ENCODE measurements around the gene UQCR10. TPM values are rescaled to one million over a fixed set of nuclear protein-coding genes. Genes with fewer than 3 reads are reported as not detected.

Gene UQCR10
- total RNA-seq, 1 experiment from 2014 or later = 170 TPM

DNA sequence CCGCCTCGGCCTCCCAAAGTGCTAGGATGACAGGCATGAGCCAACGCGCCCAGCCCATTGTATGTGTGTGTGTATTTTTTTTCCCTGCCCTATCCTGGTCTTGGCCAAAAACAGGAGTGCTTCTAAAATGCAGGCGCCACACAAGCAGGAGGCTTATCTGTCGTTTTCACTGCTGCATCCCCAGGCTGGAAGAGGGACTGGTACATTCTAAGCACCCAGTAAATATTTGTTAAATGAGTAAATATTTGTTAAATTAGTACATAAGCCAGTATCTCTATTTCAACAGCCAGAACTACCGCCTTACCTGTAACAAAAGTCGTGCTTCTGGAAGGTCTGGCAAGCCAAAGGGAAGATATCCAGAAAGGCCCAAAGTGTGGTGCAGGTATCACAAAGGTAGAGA lies 46.0 kb downstream of the UQCR10 start:
- no peak for DNase-seq
- Histone ChIP-seq H3K4me3 (ENCODE audit: insufficient read depth, low read depth, low read length) (no peak overlapping the region), H3K27me3 (ENCODE audit: control insufficient read depth, insufficient read depth, low read length) (no peaks in the 10 kb centered on the region), H3K36me3 (replicated peaks; ENCODE audit: control insufficient read depth, insufficient read depth, low read length) (peaks cover 9% of the 10 kb centered on the region)

DNA sequence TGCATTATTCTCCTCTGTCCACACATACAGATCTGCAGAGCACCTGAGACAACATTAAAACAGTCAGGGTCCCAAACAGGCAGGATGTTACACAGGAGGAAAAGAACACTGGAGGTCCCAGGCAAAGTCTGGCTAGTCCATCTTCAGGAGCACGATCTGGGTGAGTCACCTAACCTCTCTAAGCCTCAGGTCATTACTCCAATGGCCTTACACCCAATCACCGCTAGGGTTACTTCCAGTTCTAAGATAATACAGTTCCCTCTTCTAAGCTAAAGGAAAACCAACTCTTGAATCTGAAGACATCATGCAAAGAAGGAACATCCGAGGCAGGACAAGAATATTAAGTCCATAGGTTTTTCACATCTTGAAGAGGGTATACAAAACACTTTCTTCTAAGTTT lies 46.4 kb downstream of the UQCR10 start:
- peak; percentile 56 for DNase-seq
- H3K36me3 ChIP-seq (replicated peaks; ENCODE audit: control insufficient read depth, insufficient read depth, low read length) = peaks cover 9% of the 10 kb centered on the region
- H3K27me3 ChIP-seq (ENCODE audit: control insufficient read depth, insufficient read depth, low read length) = no peaks in the 10 kb centered on the region
- no peak overlapping the region for H3K4me3 ChIP-seq (ENCODE audit: insufficient read depth, low read depth, low read length)

DNA sequence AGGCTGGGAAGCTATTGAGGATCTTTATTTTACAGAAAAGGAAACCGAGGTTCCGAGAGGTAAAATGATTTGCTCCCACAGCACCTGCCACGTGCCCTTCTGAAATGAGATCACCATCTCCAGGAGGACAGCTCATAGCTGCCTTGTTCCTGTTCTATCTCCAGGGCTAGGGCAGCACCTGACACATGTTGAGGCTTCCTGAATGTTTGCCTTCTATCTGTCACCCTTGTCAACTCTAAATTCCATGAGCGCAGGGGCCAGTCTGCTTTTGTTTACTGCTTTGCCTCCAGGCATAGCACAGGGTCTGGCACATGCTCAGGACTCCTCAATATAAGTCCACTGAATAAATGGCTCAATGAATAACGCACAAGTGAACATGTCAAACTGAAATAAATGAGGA lies 46.8 kb downstream of the UQCR10 start:
- Histone ChIP-seq H3K4me3 (ENCODE audit: insufficient read depth, low read depth, low read length) (no peak overlapping the region), H3K27me3 (ENCODE audit: control insufficient read depth, insufficient read depth, low read length) (no peaks in the 10 kb centered on the region), H3K36me3 (replicated peaks; ENCODE audit: control insufficient read depth, insufficient read depth, low read length) (peaks cover 11% of the 10 kb centered on the region)
- no peak for DNase-seq

GRCh38 chr22:29815580-29815979 lies 48.4 kb downstream of the UQCR10 start:
- no peak for DNase-seq
- Histone ChIP-seq H3K36me3 (replicated peaks; ENCODE audit: control insufficient read depth, insufficient read depth, low read length) (peaks cover 11% of the 10 kb centered on the region), H3K4me3 (ENCODE audit: insufficient read depth, low read depth, low read length) (no peak overlapping the region), H3K27me3 (ENCODE audit: control insufficient read depth, insufficient read depth, low read length) (no peaks in the 10 kb centered on the region)

GRCh38 chr22:29816128-29816527 lies 49.0 kb downstream of the UQCR10 start:
- no peak for DNase-seq
- H3K36me3 ChIP-seq (replicated peaks; ENCODE audit: control insufficient read depth, insufficient read depth, low read length) = peaks cover 11% of the 10 kb centered on the region
- no peaks in the 10 kb centered on the region for H3K27me3 ChIP-seq (ENCODE audit: control insufficient read depth, insufficient read depth, low read length)
- no peak overlapping the region for H3K4me3 ChIP-seq (ENCODE audit: insufficient read depth, low read depth, low read length)

DNA sequence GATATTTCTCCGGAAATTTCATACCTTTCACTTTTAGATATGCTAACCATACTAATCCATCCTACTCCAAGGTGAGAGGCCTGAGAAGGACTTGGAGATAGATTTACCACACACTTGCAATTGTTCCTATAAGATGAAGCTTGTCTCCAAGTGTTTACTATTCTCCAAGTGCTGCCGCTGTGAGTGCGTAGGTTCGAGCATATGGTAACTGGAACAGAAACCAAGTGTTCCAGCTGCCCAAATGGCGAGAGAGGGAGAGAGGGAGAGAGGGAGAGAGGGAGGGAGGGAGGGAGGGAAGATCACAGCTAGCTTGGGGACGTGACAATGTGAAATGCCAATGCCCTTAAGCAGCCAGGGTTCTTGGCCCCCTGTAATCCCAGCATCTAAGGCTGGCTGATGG lies 49.4 kb downstream of the UQCR10 start:
- no peaks in the 10 kb centered on the region for H3K27me3 ChIP-seq (ENCODE audit: control insufficient read depth, insufficient read depth, low read length)
- DNase-seq = no peak
- H3K4me3 ChIP-seq (ENCODE audit: insufficient read depth, low read depth, low read length) = no peak overlapping the region
- H3K36me3 ChIP-seq (replicated peaks; ENCODE audit: control insufficient read depth, insufficient read depth, low read length) = peaks cover 14% of the 10 kb centered on the region

DNA sequence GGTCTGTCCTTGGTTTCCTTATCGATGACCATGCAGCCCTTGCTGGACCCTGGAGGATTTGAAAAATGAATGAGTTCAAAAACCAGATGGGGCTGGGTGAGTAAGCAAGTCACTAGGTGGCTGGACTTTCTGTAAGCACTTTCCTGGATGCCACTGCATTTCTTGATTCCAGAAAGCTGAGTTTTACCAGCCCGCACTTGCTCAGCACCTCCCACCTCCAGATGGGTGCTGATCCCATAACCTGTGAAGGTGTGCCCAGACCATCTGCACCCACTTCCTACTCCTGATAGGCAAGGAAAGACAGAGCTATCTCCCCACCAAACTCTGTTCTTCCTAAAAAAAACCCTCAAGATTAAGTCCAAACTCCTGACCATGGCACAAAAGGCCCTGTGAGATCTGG lies 49.8 kb downstream of the UQCR10 start:
- Histone ChIP-seq H3K27me3 (ENCODE audit: control insufficient read depth, insufficient read depth, low read length) (no peaks in the 10 kb centered on the region), H3K36me3 (replicated peaks; ENCODE audit: control insufficient read depth, insufficient read depth, low read length) (peaks cover 15% of the 10 kb centered on the region), H3K4me3 (ENCODE audit: insufficient read depth, low read depth, low read length) (no peak overlapping the region)
- no peak for DNase-seq

DNA sequence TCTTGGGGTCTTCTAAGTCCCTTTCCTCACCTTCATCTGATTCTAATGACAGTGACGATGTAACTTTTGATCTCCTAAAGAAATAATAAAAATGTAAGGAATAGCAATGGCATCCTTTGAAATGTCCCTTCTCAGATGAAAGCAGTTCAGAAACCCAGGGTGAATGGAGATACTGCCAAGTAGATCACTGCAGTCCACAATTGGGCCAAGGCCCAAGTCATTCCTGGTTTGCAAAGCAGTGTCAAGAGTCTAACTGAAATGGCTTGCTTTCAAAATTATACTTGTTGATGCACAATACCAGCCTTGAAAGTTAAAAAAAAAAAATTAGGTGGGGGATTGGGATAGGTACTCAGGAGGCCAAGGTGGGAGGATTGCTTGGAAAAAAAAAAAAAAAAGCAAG lies 50.6 kb downstream of the UQCR10 start:
- Histone ChIP-seq H3K27me3 (ENCODE audit: control insufficient read depth, insufficient read depth, low read length) (no peaks in the 10 kb centered on the region), H3K36me3 (replicated peaks; ENCODE audit: control insufficient read depth, insufficient read depth, low read length) (peaks cover 14% of the 10 kb centered on the region), H3K4me3 (ENCODE audit: insufficient read depth, low read depth, low read length) (no peak overlapping the region)
- no peak for DNase-seq

DNA sequence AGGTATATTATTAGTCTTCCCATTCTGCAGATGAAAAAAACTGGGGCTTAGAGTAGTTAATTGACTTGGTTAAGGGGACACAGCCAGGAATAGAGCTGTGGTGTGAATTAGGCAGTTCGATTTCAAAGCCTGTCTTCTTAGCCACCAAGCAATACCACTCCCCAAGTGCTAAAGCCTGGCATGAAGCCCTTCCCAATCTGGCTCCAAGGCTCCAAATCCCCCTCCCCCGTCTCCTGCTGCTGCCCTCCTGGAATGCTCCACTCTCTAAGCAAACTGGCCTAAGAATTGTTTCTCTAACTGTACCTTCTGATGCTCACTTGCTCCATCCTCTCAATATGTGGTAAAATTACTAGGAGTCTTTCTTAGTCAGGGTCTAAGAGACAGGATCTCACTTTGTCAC lies 52.3 kb downstream of the UQCR10 start:
- peaks cover 14% of the 10 kb centered on the region for H3K36me3 ChIP-seq (replicated peaks; ENCODE audit: control insufficient read depth, insufficient read depth, low read length)
- DNase-seq = no peak
- no peaks in the 10 kb centered on the region for H3K27me3 ChIP-seq (ENCODE audit: control insufficient read depth, insufficient read depth, low read length)
- H3K4me3 ChIP-seq (ENCODE audit: insufficient read depth, low read depth, low read length) = no peak overlapping the region

Other genes starting within 250 kb of the UQCR10 start
- gene THOC5, start 213.6 kb upstream of the UQCR10 start, total RNA-seq (2014; rRNA removed; shearing (Covaris generic)) = 35.7 and 58.1 TPM in 2 replicates
- gene NIPSNAP1, start 186.3 kb upstream of the UQCR10 start, total RNA-seq (2014; rRNA removed; shearing (Covaris generic)) = 295 and 354 TPM in 2 replicates
- gene NF2, start 163.7 kb upstream of the UQCR10 start, total RNA-seq (2014; rRNA removed; shearing (Covaris generic)) = 52.0 and 56.5 TPM in 2 replicates
- 0.11 TPM in 1 of 2 replicates, not detected in the other for gene CABP7, start 47.4 kb upstream of the UQCR10 start, total RNA-seq (2014; rRNA removed; shearing (Covaris generic))
- 35.6 and 38.5 TPM in 2 replicates for gene ZMAT5, start 362 bp upstream of the UQCR10 start, total RNA-seq (2014; rRNA removed; shearing (Covaris generic))
- 26.7 and 27.2 TPM in 2 replicates for gene ASCC2, start 70.9 kb downstream of the UQCR10 start, total RNA-seq (2014; rRNA removed; shearing (Covaris generic))
- 16.7 and 19.6 TPM in 2 replicates for gene MTMR3, start 115.8 kb downstream of the UQCR10 start, total RNA-seq (2014; rRNA removed; shearing (Covaris generic))

Data from H7 (cell line).